GM18517 (cell line): ENCODE measurements around the gene TBC1D12.

ENCODE experiments used
- ATAC-seq: cut with Tn5 transposase; IDR thresholded peaks from one replicate; pipeline ENCODE4 v1.9.1; 2021; ENCODE audit warnings: mild to moderate bottlenecking, moderate library complexity; ENCODE audit not compliant: unreplicated experiment

Gene TBC1D12

GRCh38 chr10:94405406-94405805 lies 3.1 kb downstream of the TBC1D12 start:
- ATAC-seq, result no peak

GRCh38 chr10:94407668-94408067 lies 5.3 kb downstream of the TBC1D12 start:
- ATAC-seq, result no peak

GRCh38 chr10:94409021-94409657 lies 6.8 kb downstream of the TBC1D12 start:
- ATAC-seq, result no peak

- no peak for ATAC-seq
Measured at GRCh38 chr10:94411304-94411703, 9.0 kb downstream of the TBC1D12 start.

- ATAC-seq, result no peak
Measured at GRCh38 chr10:94412449-94412848, 10.1 kb downstream of the TBC1D12 start.

GRCh38 chr10:94413361-94413760 lies 11.0 kb downstream of the TBC1D12 start:
- ATAC-seq, result no peak

GRCh38 chr10:94416896-94417295 lies 14.6 kb downstream of the TBC1D12 start:
- ATAC-seq, result no peak

- ATAC-seq, result no peak
Measured at GRCh38 chr10:94417321-94417720, 15.0 kb downstream of the TBC1D12 start.

GRCh38 chr10:94420516-94420915 lies 18.2 kb downstream of the TBC1D12 start:
- ATAC-seq, result no peak

- no peak for ATAC-seq
Measured at GRCh38 chr10:94420998-94421528, 18.7 kb downstream of the TBC1D12 start.

GRCh38 chr10:94423627-94424026 lies 21.3 kb downstream of the TBC1D12 start:
- ATAC-seq, result no peak

- no peak for ATAC-seq
Measured at GRCh38 chr10:94424714-94425337, 22.5 kb downstream of the TBC1D12 start.

- ATAC-seq, result no peak
Measured at GRCh38 chr10:94425942-94426341, 23.6 kb downstream of the TBC1D12 start.

GRCh38 chr10:94427166-94427565 lies 24.8 kb downstream of the TBC1D12 start:
- no peak for ATAC-seq

- no peak for ATAC-seq
Measured at GRCh38 chr10:94428766-94429707, 26.7 kb downstream of the TBC1D12 start.

GRCh38 chr10:94430701-94431100 lies 28.4 kb downstream of the TBC1D12 start:
- no peak for ATAC-seq

- no peak for ATAC-seq
Measured at GRCh38 chr10:94432443-94432842, 30.1 kb downstream of the TBC1D12 start.

GRCh38 chr10:94439275-94439861 lies 37.0 kb downstream of the TBC1D12 start:
- ATAC-seq, result no peak

- ATAC-seq, result no peak
Measured at GRCh38 chr10:94440096-94440495, 37.8 kb downstream of the TBC1D12 start.

GRCh38 chr10:94443047-94443446 lies 40.7 kb downstream of the TBC1D12 start:
- no peak for ATAC-seq

GRCh38 chr10:94443549-94443948 lies 41.2 kb downstream of the TBC1D12 start:
- ATAC-seq, result no peak
